HS-27A (cell line): ENCODE data around the gene MACROH2A2.
"Not testable (repeated sequence)": the region's sequence is repeated elsewhere in the genome, so short reads cannot be mapped to it uniquely, and the experiment has no call there.

Experiments used
- DNase-seq: peaks from one replicate; pipeline ENCODE4 v3.0.0-alpha.2; 2012; ENCODE audit warnings: low read depth, missing footprints

Gene MACROH2A2

GRCh38 chr10:70052462-70053217 lies at the start of gene MACROH2A2:
Gene MACROH2A2, plus strand, starts transcription at chr10:70052846. Its CDS starts 22,813 bp downstream, at chr10:70075659.
- DNase-seq, result no peak

- no peak for DNase-seq
Observed at GRCh38 chr10:70007116-70007820, 45.4 kb upstream of the MACROH2A2 start.

- no peak for DNase-seq
Observed at GRCh38 chr10:70031215-70031614, 21.4 kb upstream of the MACROH2A2 start.

GRCh38 chr10:70032667-70033289 lies 19.9 kb upstream of the MACROH2A2 start:
- no peak for DNase-seq

- DNase-seq, result no peak
Observed at GRCh38 chr10:70034232-70034631, 18.4 kb upstream of the MACROH2A2 start.

- DNase-seq, result no peak
Observed at GRCh38 chr10:70035531-70035930, 17.1 kb upstream of the MACROH2A2 start.

- no peak for DNase-seq
Observed at GRCh38 chr10:70038923-70039322, 13.7 kb upstream of the MACROH2A2 start.

- no peak for DNase-seq
Observed at GRCh38 chr10:70041016-70041415, 11.6 kb upstream of the MACROH2A2 start.

DNA sequence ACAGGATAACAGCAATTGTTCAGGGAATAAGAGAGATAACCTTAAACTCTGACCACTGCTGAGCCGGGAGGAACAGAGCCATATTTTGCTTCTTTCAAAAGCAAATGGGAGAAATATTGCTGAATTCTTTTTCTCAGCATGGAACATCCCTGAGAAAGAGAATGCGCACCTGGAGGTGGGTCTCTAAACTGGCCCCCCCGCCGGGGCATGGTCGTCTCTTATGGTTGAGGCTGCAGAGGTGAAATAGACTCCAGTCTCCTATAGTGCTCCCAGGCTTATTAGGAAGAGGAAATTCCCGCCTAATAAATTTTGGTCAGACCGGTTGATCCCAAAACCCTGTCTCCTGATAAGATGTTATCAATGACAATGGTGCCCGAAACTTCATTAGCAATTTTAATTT lies 10.9 kb upstream of the MACROH2A2 start:
- not testable (repeated sequence) for DNase-seq

DNA sequence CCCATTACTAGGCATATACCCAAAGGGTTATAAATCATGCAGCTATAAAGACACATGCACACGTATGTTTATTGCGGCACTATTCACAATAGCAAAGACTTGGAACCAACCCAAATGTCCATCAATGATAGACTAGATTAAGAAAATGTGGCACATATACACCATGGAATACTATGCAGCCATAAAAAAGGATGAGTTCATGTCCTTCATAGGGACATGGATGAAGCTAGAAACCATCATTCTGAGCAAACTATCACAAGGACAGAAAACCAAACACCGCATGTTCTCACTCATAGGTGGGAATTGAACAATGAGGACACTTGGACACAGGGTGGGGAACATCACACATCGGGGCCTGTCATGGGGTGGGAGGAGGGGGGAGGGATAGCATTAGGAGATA lies 5.6 kb upstream of the MACROH2A2 start:
- not testable (repeated sequence) for DNase-seq

DNA sequence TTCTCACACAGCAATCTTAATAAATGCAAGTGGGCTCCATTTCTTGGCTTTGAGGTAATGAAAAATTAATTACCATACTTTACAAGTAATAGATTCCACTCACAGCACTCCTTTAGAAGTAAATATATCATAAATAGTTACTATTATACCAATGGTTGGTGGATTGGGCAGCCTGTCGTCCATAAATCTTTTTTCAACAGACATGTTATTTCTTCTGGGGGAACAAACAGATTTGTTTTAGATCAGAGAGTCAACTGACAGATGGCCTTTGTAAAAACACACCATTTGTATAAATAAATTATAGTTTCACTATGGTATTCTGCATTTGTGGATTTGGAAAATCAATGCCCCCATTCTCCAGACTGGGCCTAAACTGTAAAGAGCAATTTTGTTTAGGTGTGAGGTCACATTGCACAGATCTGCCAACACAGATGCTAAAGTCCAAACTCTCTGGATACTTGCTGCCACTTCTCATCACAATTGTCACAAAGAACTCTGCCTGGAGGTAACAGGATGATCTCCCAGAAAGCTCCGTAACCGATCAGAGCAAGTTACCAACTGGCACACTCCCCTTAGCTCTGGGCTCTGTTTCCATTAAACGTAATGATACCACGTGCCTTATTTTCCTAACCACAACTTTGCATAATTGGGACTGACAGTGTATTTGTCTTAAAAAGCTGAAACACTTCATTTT lies 4.5 kb upstream of the MACROH2A2 start:
- no peak for DNase-seq

DNA sequence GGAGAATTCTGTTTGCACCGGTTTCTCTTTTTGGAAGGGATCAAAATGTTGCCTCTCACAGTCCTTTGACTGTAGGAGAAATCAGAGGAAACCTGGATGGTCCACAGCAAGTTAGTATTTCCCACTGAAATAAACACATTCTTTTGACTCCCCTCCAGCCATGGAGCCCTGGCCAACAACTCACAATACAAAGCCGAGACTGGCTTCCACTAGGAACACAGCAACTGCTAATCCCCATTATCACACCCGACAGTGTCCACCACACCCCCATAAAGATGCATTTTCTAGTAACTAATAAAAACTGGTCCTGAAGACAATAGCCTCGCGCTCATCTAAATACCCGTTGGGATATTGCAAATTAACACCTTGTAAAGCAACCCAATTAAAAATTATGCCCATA lies 798 bp upstream of the MACROH2A2 start:
- DNase-seq, result no peak

- DNase-seq, result no peak
Observed at GRCh38 chr10:70053218-70053840, 683 bp downstream of the MACROH2A2 start.

DNA sequence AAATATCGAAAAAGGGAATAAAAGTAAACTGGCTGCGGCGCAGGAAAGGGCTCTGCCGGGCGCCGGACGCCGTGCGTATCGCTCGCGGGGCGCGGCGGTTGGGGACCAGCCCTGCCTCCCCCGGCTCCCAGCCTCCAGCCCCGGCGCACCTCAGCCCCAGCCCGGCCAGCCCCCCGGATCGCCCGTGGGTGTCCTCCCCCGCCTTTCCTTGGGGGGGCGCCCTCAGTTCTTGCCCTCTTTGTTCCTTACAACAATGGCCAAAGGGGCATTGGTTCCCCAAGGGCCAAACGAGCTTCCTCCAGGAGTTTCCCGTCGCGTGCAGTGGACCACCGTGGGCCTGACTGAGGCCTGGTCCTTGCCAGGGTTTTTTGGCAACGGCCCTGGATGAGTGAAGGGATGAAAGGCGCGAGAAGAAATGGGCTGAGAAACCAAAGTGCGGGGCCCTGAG lies 1.2 kb downstream of the MACROH2A2 start:
- no peak for DNase-seq

GRCh38 chr10:70054902-70055301 lies 2.3 kb downstream of the MACROH2A2 start:
- no peak for DNase-seq

GRCh38 chr10:70055550-70055949 lies 2.9 kb downstream of the MACROH2A2 start:
- DNase-seq, result no peak

DNA sequence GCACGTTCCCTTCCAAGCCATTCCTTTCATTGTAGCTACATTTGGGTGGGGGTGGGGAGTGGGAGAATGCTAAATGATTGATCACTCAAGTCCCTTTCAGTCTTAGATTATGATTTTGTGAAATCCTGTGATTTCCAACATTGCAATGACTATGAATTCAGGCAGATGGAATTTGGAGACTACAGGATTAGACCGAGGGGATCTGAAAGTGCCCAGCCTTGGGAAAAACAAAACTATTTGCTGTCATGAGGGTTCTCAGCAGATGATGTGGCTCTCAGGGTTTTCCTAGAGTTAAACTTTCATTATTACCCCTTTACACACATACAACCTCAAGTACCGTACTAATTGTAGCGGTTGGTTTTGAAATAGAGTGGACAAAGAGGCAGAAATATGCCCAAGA lies 4.7 kb downstream of the MACROH2A2 start:
- DNase-seq, result no peak

DNA sequence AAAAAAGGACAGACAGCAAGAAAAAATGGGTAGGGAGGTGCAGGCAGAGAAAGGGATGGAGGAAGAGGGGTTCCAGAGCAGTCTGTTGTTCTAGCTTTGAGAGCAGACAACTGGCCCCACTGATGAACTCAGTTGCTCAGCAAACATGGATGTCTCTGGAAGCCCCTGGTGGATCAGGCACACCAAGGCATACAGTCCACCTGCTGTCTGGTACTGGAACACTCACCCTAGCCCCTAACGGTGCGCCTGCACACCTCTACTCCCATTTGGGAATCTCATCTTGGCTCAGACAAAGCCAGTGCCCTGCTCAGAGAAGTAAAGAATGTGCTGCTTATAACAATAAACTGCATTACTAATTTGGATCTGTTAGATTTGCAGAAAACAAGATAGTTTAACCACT lies 7.7 kb downstream of the MACROH2A2 start:
- no peak for DNase-seq

- no peak for DNase-seq
Observed at GRCh38 chr10:70063418-70064098, 10.9 kb downstream of the MACROH2A2 start.

GRCh38 chr10:70064486-70064885 lies 11.8 kb downstream of the MACROH2A2 start:
- DNase-seq, result no peak

DNA sequence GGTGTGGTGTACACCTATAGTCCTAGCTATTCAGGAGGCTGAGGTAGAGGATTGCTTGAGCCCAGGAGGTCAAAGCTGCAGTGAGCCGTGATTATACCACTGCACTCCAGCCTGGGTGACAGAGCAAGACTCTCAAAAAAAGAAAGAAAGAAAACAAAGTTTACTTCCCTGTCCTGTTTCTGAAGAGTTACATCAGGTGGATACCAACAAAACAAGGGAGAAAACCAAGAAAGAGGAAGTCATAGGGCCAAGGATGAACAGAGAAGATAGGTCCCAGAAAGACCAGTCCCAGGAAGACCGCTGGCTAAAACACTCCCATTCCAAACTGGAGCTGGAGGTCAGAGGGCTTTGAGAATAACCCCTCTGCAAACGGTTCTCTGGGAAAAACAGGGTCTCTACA lies 13.5 kb downstream of the MACROH2A2 start:
- DNase-seq, result no peak
